Left lung (tissue), 10 donors: ENCODE results near the gene CAT. TPM values are rescaled to one million over a fixed set of nuclear protein-coding genes. Genes with fewer than 3 reads are reported as not detected.

Experiments
- ATAC-seq: fragments of 200-7000 bp; cut with Tn5 transposase; one replicate; pipeline ENCODE4 v1.9.1; 2020; ENCODE audit warnings: moderate library complexity
- DNase-seq, 4 donors: peaks; one replicate each; pipeline ENCODE4 v3.0.0-alpha.2; 2013 to 2020
- H3K27ac ChIP-seq, 2 donors: fragments of 200-600 bp; sonication (generic) in 1 of 2; one replicate each; pipeline versions ENCODE4 v1.5.0 to v1.8.0; 2020 to 2021
- H3K27me3 ChIP-seq, 2 donors: fragments of 200-600 bp; sonication (generic) in 1 of 2; one replicate each; pipeline versions ENCODE4 v1.5.0 to v1.8.0; 2020 to 2021
- H3K36me3 ChIP-seq, 2 donors: fragments of 200-600 bp; sonication (generic) in 1 of 2; one replicate each; pipeline versions ENCODE4 v1.5.0 to v1.8.0; 2020 to 2021
- H3K4me1 ChIP-seq, 2 donors: fragments of 200-600 bp; one replicate each; pipeline ENCODE4 v1.8.0; 2021
- H3K4me3 ChIP-seq, 2 donors: fragments of 200-600 bp; sonication (generic) in 1 of 2; one replicate each; pipeline versions ENCODE4 v1.5.0 to v1.8.0; 2020 to 2021; ENCODE audit warnings: mild to moderate bottlenecking in 1 of 2
- H3K9me3 ChIP-seq, 2 donors: fragments of 200-600 bp; sonication (generic) in 1 of 2; one replicate each; pipeline versions ENCODE4 v1.5.0 to v1.8.0; 2020 to 2021
- intact Hi-C, 2 donors: fragments of 100-400 bp; cut with DNase I; formaldehyde crosslinking; loops; one replicate each; pipeline versions ENCODE4 v1.11.2 to v1.14.2; 2022
- polyA plus RNA-seq, 6 donors: library from polyadenylated mRNA; unstranded; fragments of 120-200 nt; gene quantifications; one replicate each; pipeline ENCODE4 v1.2.1, GENCODE V29; 2013; ENCODE audit not compliant: insufficient read length in 6 of 6
- total RNA-seq, 2 donors: library from RNA; stranded (reverse); fragmentation: NEBNext Ultra II Directional; extraction: Animal tissue kit (Norgen Biotek cat#: 25700); gene quantifications; one replicate each; pipeline ENCODE4 v1.2.1, GENCODE V29; 2021
- TF ChIP-seq, protein P1 (sequence below), 2 donors: fragments of 200-600 bp; sonication (generic) in 1 of 2; IDR thresholded peaks; one replicate each; pipeline versions ENCODE4 v1.5.0 to v1.8.0; 2021; ENCODE audit warnings: antibody characterized with exemption in 2 of 2
- donor health status: DM: no; HTN: yes; CAD: no.
- donor health status: DM: no; HTN: no; CAD: no.

The CAT gene
- total and polyA plus RNA-seq, 8 donors: 146 to 247 (median 213) TPM

DNA sequence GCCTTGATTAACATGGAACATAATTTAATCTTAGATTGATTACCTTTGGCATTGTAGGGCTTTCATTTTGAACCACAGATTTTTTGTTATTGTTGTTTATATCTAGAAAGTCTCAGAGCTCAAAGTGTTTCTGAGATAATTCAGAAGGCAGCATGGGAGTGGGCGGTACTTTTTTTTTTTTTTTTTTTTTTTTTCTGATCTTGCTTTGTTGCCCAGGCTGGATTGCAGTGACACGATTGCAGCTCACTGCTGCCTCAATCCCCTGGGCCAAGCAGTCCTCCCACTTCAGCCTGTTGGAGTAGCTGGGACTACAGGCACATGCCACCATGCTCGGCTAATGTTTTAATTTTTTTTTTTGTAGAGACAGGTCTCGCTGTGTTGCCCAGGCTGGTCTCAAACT, 21.5 kb downstream of the CAT start:
- ATAC-seq (no peak), DNase-seq (peak in 2 of 4 donors; percentile 39 to 57)
- peaks cover 4 to 99% of the 10 kb centered on the region in 2 donors for H3K36me3 ChIP-seq
- no peaks in the 10 kb centered on the region for H3K9me3 ChIP-seq
- no peaks in the 10 kb centered on the region for H3K4me1 ChIP-seq
- intact Hi-C loops: no loop called here
- H3K27ac ChIP-seq: no peak overlapping the region
- H3K27me3 ChIP-seq: no peaks in the 10 kb centered on the region
- H3K4me3 ChIP-seq: no peak overlapping the region
- TF ChIP-seq, protein P1, sequence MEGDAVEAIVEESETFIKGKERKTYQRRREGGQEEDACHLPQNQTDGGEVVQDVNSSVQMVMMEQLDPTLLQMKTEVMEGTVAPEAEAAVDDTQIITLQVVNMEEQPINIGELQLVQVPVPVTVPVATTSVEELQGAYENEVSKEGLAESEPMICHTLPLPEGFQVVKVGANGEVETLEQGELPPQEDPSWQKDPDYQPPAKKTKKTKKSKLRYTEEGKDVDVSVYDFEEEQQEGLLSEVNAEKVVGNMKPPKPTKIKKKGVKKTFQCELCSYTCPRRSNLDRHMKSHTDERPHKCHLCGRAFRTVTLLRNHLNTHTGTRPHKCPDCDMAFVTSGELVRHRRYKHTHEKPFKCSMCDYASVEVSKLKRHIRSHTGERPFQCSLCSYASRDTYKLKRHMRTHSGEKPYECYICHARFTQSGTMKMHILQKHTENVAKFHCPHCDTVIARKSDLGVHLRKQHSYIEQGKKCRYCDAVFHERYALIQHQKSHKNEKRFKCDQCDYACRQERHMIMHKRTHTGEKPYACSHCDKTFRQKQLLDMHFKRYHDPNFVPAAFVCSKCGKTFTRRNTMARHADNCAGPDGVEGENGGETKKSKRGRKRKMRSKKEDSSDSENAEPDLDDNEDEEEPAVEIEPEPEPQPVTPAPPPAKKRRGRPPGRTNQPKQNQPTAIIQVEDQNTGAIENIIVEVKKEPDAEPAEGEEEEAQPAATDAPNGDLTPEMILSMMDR (IDR thresholded peaks at IDR 0.05): no peak

DNA sequence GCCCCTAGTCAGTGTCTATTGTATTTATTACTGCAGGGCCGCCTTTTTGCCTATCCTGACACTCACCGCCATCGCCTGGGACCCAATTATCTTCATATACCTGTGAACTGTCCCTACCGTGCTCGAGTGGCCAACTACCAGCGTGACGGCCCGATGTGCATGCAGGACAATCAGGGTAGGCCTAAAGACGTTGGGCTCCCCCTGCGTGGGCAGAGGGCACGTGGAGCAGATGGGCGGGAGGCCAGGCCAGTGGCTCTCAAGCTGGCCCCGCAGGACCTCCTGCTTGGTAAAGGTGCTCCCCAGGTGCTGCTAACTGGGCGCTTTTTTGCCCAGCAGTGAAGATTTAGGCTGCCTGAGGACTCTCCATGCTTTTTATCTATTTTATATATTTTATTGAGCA, 22.5 kb downstream of the CAT start:
- TF ChIP-seq, protein P1 (IDR thresholded peaks at IDR 0.05): no peak

DNA sequence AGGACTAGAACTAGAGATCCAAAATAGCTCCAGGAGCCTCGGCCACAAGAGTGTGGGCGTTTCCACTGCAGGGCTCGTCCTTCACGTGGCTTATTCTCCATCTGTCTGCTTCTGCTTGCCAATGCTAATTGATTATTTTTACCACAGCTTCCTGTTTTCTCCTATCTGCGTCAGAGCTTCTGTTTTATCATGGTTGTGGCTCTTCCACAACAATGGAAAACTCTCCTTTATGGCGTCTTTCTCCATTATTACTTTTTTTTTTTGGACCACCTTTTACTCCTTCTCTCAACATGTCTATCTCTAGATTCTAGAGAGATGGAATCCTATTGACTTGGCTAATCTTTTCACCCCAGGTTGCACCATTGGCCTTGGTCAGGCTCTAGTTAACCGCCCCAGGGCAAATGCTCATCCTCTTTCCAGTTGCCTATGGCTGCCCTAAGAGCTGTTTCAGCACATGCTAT, 25.9 kb downstream of the CAT start:
- Histone ChIP-seq H3K4me3 (no peak overlapping the region), H3K36me3 (peaks cover 2 to 95% of the 10 kb centered on the region in 2 donors), H3K27ac (no peak overlapping the region), H3K27me3 (no peaks in the 10 kb centered on the region), H3K4me1 (no peaks in the 10 kb centered on the region), H3K9me3 (peaks cover 0 to 14% of the 10 kb centered on the region in 2 donors)
- DNase-seq (no peak), ATAC-seq (no peak)
- intact Hi-C loops: no loop called here
- TF ChIP-seq, protein P1 (IDR thresholded peaks at IDR 0.05): no peak

More for the DNA sequence above, 22.5 kb downstream of the CAT start:
- Histone ChIP-seq H3K9me3 (peaks cover 0 to 6% of the 10 kb centered on the region in 2 donors), H3K27me3 (no peaks in the 10 kb centered on the region), H3K27ac (no peak overlapping the region), H3K36me3 (peaks cover 4 to 100% of the 10 kb centered on the region in 2 donors), H3K4me1 (no peaks in the 10 kb centered on the region), H3K4me3 (no peak overlapping the region)
- intact Hi-C loops: no loop called here
- DNase-seq: no peak
- no peak for ATAC-seq

DNA sequence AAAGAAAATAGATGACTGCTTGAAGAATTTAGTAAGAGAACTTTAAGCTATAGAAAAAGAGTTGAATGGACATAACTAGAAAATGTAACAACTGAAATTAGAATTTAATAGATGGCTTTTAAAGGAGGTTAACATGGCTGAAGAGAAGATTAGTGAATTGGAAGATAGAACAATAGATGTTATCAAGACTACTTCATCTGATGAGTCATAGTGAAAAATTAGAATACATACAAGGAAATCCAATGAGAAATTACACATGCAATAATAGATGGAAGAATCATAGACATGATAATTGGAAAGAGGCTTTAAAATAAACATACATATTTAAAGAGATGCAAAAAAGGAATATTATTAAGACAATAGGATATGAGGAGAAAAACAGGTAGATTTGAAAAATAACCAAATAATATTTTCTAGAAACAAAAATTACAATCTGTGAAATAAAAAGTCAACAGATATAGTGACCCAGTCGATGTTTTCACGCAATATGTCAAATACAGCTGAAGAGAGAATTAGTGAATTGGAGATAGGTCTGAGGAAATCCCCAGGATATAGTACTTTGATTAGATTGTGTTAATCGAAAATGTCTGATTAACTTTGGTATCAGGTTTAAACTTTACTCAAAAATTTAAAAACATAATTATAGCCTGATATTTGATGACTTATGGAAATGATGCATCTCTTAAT, 28.2 kb downstream of the CAT start:
- H3K27ac ChIP-seq: no peak overlapping the region

DNA sequence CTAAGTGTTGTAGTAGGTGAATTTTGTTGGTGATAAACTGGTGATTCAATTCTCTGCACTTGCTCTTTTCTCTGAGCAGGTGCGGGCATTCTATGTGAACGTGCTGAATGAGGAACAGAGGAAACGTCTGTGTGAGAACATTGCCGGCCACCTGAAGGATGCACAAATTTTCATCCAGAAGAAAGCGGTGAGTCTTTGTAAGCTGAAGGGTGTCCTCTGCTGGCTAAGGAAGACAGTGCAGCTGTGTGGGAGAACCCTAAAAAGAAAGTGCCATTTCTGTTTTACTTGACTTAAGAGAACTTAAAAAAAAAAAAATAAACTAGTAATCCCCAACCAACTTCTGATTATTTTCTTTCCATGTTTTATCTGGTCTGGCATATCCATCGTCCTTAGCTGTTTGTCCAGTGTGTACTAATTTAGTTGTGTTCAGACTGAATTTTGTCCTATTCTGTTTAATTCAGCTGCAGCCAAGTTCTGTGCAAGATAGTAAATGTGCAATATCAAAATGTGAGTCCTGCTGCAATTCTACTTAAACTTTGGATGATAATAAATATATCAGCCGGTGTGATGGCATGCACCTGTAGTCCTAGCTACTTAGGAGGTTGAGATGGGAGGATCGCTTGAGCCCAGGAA, 29.6 kb downstream of the CAT start:
- H3K4me3 ChIP-seq: no peak overlapping the region
- TF ChIP-seq, protein P1 (IDR thresholded peaks at IDR 0.05): peak; percentile 28 to 75
- ATAC-seq: peak; percentile 78
- intact Hi-C loops: no loop called here
- H3K27ac ChIP-seq: no peak overlapping the region
- peaks cover 0 to 14% of the 10 kb centered on the region in 2 donors for H3K9me3 ChIP-seq
- peaks cover 0 to 95% of the 10 kb centered on the region in 2 donors for H3K36me3 ChIP-seq
- H3K4me1 ChIP-seq: no peaks in the 10 kb centered on the region
- no peaks in the 10 kb centered on the region for H3K27me3 ChIP-seq
- DNase-seq: no peak

More for the DNA sequence above, 28.2 kb downstream of the CAT start:
- H3K9me3 ChIP-seq: peaks cover 0 to 14% of the 10 kb centered on the region in 2 donors
- intact Hi-C loops: no loop called here
- ATAC-seq (no peak), DNase-seq (no peak)
- H3K4me3 ChIP-seq: no peak overlapping the region
- no peaks in the 10 kb centered on the region for H3K4me1 ChIP-seq
- no peaks in the 10 kb centered on the region for H3K27me3 ChIP-seq
- TF ChIP-seq, protein P1 (IDR thresholded peaks at IDR 0.05): no peak
- peaks cover 0 to 95% of the 10 kb centered on the region in 2 donors for H3K36me3 ChIP-seq
